ENCODE measurements around the gene SHC2. TPM values are rescaled to one million over a fixed set of nuclear protein-coding genes. Genes with fewer than 3 reads are reported as not detected.

SHC2 gene
- polyA plus RNA-seq, 1 of the 3 experiments (the other 2 are of a cell fraction), result 0.64 TPM

- TF ChIP-seq MXI1 (IDR thresholded peaks at IDR 0.05; ENCODE audit: low read depth, low read length) (no peak), RXRA (IDR thresholded peaks at IDR 0.05; ENCODE audit: borderline replicate concordance, low read depth) (no peak), POLR2AphosphoS5 (IDR thresholded peaks at IDR 0.05; ENCODE audit: low read depth, low read length) (peak; percentile 70), RFX5 (IDR thresholded peaks at IDR 0.05; ENCODE audit: low read length) (no peak), FOXJ3 (CRISPR knock-in tag; IDR thresholded peaks at IDR 0.05) (no peak), ZBTB33 (IDR thresholded peaks at IDR 0.05; ENCODE audit: borderline replicate concordance, low read depth) (no peak)
Measured at GRCh38 chr19:488505-489417, 27.9 kb upstream of the SHC2 start (continued).

- no peak overlapping the region for H3K4me3 ChIP-seq (ENCODE audit: low read depth in 2 of 2, low read length in 1 of 2)
- no peaks in the 10 kb centered on the region for H3K36me3 ChIP-seq (replicated peaks in 1 of 2; ENCODE audit: control insufficient read depth in 1 of 2, insufficient read depth in 2 of 2, low read length in 1 of 2)
- CTCF ChIA-PET, result interaction anchor here (1.6 kb wide), 1 partner anchor 21 kb away, joined by 9 read pairs; the partner anchor contains the start of gene TPGS1
- no peaks in the 10 kb centered on the region for H3K27me3 ChIP-seq (ENCODE audit: insufficient read depth)
- no peaks in the 10 kb centered on the region for H4K20me1 ChIP-seq (ENCODE audit: insufficient read depth)
- peaks cover 0 to 21% of the 10 kb centered on the region in 2 experiments; a peak in 1 of 4 replicates for H3K4me1 ChIP-seq (ENCODE audit: control insufficient read depth in 1 of 2, insufficient read depth in 2 of 2, low read depth in 1 of 2, low read length in 1 of 2)
- no peaks in the 10 kb centered on the region for H3K9me3 ChIP-seq
- peaks cover 15% of the 10 kb centered on the region for H3F3A ChIP-seq (replicated peaks; ENCODE audit: insufficient read depth)
- no peak overlapping the region for H3K4me2 ChIP-seq
- no peak overlapping the region for H3K27ac ChIP-seq (ENCODE audit: low read depth in 2 of 2, low read length in 1 of 2)
- H3K79me2 ChIP-seq (ENCODE audit: insufficient read depth), result no peaks in the 10 kb centered on the region
- H3K9ac ChIP-seq, result no peak overlapping the region
- POLR2A ChIA-PET, result no interaction called here
- peak; percentile 12 for DNase-seq
- H2AFZ ChIP-seq (ENCODE audit: low read depth), result no peak overlapping the region
- no peaks in the 10 kb centered on the region for H3K9me2 ChIP-seq
- WGBS (ENCODE audit: low lambda C conversion rate), result 58% methylated on average over 13 of the region's 23 CpGs
- TF ChIP-seq REST (IDR thresholded peaks at IDR 0.05; ENCODE audit: low read depth, low read length), result no peak
- no peak for TF ChIP-seq USF2 (IDR thresholded peaks at IDR 0.05; ENCODE audit: borderline replicate concordance, low read depth, low read length)
- TF ChIP-seq MXI1 (IDR thresholded peaks at IDR 0.05; ENCODE audit: low read depth, low read length), result no peak
- TF ChIP-seq EP300 (IDR thresholded peaks at IDR 0.05; ENCODE audit: borderline replicate concordance in 1 of 2, low read depth in 1 of 2, low read length in 1 of 2), result no peak
- no peak for TF ChIP-seq EZH2phosphoT487 (IDR thresholded peaks at IDR 0.05; ENCODE audit: borderline replicate concordance, low read depth)
- no peak for TF ChIP-seq IRF3 (IDR thresholded peaks at IDR 0.05; ENCODE audit: low read depth, low read length)
- no peak for TF ChIP-seq TCF12 (IDR thresholded peaks at IDR 0.05)
- TF ChIP-seq JUND (IDR thresholded peaks at IDR 0.05), result no peak
- TF ChIP-seq CTCF (IDR thresholded peaks at IDR 0.05), result no peak
- TF ChIP-seq TAF1 (IDR thresholded peaks at IDR 0.05; ENCODE audit: borderline replicate concordance, low read depth, low read length), result no peak
- TF ChIP-seq ZBTB33 (IDR thresholded peaks at IDR 0.05; ENCODE audit: borderline replicate concordance, low read depth), result no peak
Measured at GRCh38 chr19:485583-486236, 24.9 kb upstream of the SHC2 start.
